ENCODE data around the gene GPR139. TPM values are rescaled to one million over a fixed set of nuclear protein-coding genes. Genes with fewer than 3 reads are reported as not detected.

GPR139 gene
- total RNA-seq, 1 experiment from 2014 or later = 0.22 TPM

- Histone ChIP-seq H3K27ac (ENCODE audit: insufficient read length, low read depth, low read length) (no peak overlapping the region), H2AK5ac (ENCODE audit: insufficient read length, low read length) (no peak overlapping the region), H4K20me1 (ENCODE audit: control insufficient read depth, insufficient read depth, insufficient read length) (no peaks in the 10 kb centered on the region), H2BK120ac (ENCODE audit: low read depth, low read length, poor library complexity, severe bottlenecking) (no peak overlapping the region), H3K4me2 (ENCODE audit: insufficient read depth, insufficient read length, low read length) (no peak overlapping the region), H4K5ac (ENCODE audit: insufficient read length, low read depth, low read length) (no peak overlapping the region), H3T11ph (ENCODE audit: low read length) (no peak overlapping the region), H2BK15ac (ENCODE audit: low read depth, low read length) (no peak overlapping the region), H3K56ac (ENCODE audit: insufficient read length, low read depth, low read length) (no peak overlapping the region), H2BK20ac (ENCODE audit: low read depth, low read length, poor library complexity, severe bottlenecking) (no peak overlapping the region), H3K9ac (ENCODE audit: extremely low read depth, insufficient read length, low read length) (no peak overlapping the region), H3K23ac (ENCODE audit: insufficient read length, low read depth, low read length) (no peak overlapping the region), H4K8ac (replicated peaks; ENCODE audit: insufficient read length, low read depth, low read length) (no peak overlapping the region), H3K18ac (ENCODE audit: insufficient read length, low read depth, low read length) (no peak overlapping the region), H3K27me3 (ENCODE audit: insufficient read depth, low read length) (no peaks in the 10 kb centered on the region), H2AFZ (ENCODE audit: low read length) (no peak overlapping the region), H3K14ac (ENCODE audit: insufficient read depth, low read length) (no peak overlapping the region), H3K9me3 (ENCODE audit: control insufficient read depth, low read depth, low read length) (no peaks in the 10 kb centered on the region), H3K4ac (ENCODE audit: low read depth, low read length) (no peak overlapping the region), H2BK5ac (ENCODE audit: insufficient read length, low read length) (no peak overlapping the region), H3K4me1 (ENCODE audit: insufficient read depth, low read length) (no peaks in the 10 kb centered on the region), H4K91ac (ENCODE audit: insufficient read length, low read depth, low read length) (no peak overlapping the region), H3K23me2 (ENCODE audit: insufficient read length, low read depth, low read length, poor library complexity, severe bottlenecking) (no peaks in the 10 kb centered on the region), H2BK12ac (ENCODE audit: insufficient read length, low read depth, low read length) (no peak overlapping the region), H3K79me2 (ENCODE audit: insufficient read depth, low read length) (no peaks in the 10 kb centered on the region), H3K79me1 (ENCODE audit: insufficient read depth, low read depth, low read length, poor library complexity, severe bottlenecking) (no peaks in the 10 kb centered on the region)
- no peaks in the 10 kb centered on the region; a peak in 1 of 7 replicates for H3K36me3 Mint-ChIP-seq (ENCODE audit: insufficient read depth in 1 of 3, low read depth in 3 of 3)
- WGBS (ENCODE audit: extremely low coverage, insufficient read length, low lambda C conversion rate) = 100% methylated on average over 1 of the region's 3 CpGs
- peaks cover 15% of the 10 kb centered on the region for H3K27me3 Mint-ChIP-seq (ENCODE audit: low read depth)
- no peak overlapping the region for H3K27ac Mint-ChIP-seq
- TF ChIP-seq CTCF (conservative IDR thresholded peaks at IDR 0.05) = no peak
- no peak overlapping the region for H3K4me3 Mint-ChIP-seq
- H3K4me1 Mint-ChIP-seq = no peaks in the 10 kb centered on the region
- peaks cover 0 to 2% of the 10 kb centered on the region in 2 experiments; a peak in 1 of 5 replicates for H3K9me3 Mint-ChIP-seq
- DNase-seq = no peak
These were observed 12.6 kb downstream of the GPR139 start for GRCh38 chr16:20061132-20061531.

All from H9 (cell line).